Stimulated activated CD8-positive, alpha-beta memory T cell treated with anti-CD3 and anti-CD28 coated beads, Interleukin-2, amount 100 ng/mL, for 1 hour (primary cell): ENCODE results near the gene SPATA31D4.
"Not testable (repeated sequence)": the region's sequence is repeated elsewhere in the genome, so short reads cannot be mapped to it uniquely, and the experiment has no call there.

Experiments used
- DNase-seq, 2 donors: peaks; one replicate each; pipeline ENCODE4 v3.0.0-alpha.2; 2020; ENCODE audit warnings: low read depth in 2 of 2

Gene SPATA31D4

DNA sequence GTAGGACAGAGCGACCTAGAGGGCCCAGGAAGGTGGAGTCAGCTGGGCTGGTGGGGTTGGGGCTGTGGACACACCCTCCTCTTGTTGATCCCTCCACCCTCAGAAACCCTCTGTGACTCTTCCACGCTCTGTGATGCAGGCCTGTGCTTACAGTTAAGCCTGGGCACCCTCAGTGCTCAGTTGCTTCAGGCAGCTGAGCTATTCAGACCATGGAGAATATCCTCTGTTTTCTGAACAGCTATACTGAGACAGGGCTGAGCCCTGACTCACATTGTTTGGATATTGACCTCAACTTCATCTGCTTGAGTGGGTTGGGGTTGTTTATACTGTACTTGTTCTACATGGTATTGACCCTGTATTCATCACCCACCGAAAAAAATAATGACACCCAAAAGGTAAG lies at the start of gene SPATA31D4:
Gene SPATA31D4, plus strand, starts transcription at position 124 of the 400 bp plus-strand sequence. Its CDS starts 86 bp downstream, at position 210.
- DNase-seq = not testable (repeated sequence)

DNA sequence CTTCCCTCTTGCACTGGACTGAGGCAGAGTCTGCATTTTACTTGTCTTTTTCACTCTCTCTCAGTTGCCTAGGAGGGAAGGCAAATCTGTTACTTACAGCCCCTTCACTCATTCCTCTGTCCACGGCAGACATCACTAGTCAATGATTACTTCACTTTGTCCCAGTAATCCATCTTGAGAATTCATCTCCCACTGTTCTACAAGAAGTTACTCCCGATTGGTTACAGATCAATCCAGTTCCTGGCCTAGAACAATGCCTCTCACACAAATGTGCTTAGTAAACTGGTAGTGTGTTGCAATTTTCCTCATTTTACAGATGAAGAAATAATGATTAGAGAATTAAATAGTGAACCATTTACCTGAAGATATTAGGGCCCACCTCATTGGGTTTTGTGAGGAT lies 49.7 kb upstream of the SPATA31D4 start:
- no peak for DNase-seq

DNA sequence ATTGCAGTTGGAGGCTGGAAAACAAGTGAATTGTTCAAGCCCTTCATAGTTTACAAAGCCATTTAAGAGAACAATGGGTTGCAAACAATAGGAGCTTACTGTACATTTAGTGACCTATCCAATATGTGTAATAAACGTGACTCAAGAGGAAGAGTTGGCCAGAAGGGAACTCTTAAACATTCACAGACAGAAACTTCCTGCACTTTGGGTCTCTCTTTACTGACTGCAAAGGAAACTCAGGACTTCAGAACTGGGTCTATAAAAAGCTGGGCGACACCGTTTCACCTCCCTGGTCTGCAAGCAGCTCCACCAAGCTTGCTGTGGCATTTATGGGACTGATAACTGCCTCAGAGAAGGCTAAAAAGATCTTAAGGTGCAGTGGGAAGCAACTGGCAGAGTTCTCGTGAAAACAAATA lies 48.7 kb upstream of the SPATA31D4 start:
- no peak for DNase-seq

DNA sequence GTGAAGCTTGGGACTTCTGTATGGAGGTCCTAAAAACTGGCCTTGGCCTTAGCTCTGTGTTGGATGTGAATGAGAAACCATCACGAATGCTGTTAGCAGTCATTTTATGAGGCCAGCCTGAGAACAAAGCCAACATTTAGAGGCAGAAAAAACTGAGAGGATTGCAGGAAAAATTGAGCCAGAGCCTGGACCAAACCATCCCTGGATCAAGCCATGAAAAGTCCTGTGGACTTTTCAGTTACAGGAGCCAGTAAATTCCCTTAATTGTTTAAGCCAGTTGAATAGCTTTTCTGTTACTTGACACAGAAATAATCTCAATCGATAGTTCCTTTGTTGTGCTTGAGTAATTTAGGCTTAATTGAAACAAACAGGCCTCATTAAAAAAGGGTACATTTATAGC lies 42.6 kb upstream of the SPATA31D4 start:
- DNase-seq = no peak

DNA sequence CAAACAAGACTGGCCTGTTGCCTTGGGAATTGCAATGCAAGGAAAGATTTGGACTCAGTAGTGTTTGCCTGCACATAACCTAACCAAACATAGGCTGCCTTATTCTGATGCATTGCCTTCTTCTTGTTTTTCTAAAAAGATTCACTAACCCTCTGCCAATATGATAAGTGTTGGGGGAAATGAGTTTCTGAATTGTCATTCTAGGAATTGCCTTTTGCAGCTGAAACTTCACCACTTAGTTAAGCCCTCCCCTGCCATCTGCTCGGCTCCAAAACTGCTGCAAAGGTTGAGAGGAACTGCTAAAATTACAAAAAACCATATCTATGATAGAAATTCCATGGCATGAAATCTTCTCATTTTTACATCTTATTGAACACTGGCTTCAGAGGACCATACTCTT lies 41.6 kb upstream of the SPATA31D4 start:
- DNase-seq = no peak

DNA sequence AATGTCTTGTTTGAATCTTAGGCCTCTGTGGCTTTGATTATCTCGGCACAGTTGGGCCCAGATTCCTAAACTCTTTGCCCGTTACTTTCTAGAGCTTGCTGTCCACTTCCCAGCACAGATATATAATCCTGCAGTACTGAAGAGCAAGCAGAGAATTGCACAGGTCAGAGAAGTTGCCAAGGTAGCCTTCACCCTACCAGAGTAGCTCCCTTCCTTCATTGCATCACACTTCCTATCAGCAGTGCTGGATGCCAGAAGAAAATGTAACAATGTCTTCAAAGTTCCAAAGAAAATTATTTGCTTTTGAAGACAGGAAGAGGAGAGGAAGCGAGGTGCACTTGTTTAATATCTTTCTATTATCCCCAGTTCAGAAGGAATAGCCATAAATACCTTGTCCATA lies 38.1 kb upstream of the SPATA31D4 start:
- no peak for DNase-seq

DNA sequence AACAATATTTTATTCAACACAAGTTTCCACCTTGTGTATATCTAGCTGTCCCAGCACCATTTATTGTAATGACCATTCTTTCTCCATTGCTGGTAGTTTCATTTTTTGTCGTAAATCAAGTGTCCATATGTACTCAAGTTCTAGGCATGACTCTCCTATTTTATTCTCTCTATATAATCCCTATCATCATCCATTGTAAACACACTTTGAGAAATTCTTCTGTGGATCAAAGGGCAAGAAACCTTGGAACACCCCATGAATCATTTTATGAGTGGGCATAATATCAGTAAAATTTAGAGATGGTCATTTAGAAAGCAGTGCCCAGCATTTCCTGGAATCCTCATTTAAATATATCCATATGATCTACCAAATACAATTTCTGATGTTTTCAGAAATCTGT lies 35.8 kb upstream of the SPATA31D4 start:
- no peak for DNase-seq

DNA sequence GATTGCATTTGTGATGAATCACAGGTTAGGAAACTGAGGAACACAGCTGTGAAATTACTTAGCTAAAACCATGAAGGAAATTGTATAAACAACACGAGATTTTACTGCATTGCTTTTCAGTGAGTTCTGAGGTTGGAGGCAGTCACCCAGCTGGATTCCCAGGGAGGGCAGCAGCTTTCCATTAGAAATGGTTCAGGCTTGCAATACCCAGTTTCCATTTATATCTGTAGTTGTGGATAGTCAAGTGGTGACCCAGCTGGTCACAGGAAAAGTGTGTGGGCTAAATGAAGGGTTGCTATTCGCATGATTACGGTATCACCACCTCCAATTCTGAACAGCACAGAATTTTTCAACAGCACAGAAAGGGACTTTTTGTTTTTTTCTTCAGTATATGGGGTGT lies 34.3 kb upstream of the SPATA31D4 start:
- DNase-seq = no peak

DNA sequence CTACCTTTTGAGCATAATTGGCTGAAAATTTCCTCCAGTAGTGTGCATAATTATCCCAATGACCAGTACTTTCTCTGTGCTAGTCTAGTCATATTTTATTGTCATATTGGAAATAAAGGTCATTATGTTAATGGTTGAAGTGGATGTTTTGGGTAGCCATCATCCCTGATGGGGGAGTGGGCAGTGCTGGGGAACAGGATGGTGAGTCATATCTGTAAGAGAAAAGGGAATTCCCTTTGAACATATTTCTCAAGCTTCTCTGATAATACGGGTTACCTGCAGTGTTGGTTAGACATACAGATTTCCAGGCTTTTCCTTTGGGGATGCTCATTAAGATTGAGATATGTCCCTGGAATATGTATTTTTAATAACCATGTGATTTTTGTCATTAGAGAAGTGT lies 33.3 kb upstream of the SPATA31D4 start:
- no peak for DNase-seq

DNA sequence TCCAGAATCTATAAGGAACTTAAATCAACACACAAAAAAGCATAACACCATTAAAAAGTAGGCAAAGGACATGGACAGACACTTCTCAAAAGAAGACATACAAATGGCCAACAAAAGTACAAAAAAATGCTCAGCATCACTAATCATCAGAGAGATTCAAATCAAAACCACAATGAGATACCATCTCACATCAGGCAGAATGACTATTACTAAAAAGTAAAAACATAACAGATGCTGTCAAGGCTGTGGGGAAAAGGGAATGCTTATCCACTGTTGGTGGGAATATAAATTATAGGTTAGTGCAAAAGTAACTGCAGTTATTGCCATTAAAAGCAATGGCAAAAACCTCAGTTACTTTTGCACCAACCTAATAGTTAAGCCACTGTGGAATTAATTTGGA lies 32.2 kb upstream of the SPATA31D4 start:
- DNase-seq = no peak

DNA sequence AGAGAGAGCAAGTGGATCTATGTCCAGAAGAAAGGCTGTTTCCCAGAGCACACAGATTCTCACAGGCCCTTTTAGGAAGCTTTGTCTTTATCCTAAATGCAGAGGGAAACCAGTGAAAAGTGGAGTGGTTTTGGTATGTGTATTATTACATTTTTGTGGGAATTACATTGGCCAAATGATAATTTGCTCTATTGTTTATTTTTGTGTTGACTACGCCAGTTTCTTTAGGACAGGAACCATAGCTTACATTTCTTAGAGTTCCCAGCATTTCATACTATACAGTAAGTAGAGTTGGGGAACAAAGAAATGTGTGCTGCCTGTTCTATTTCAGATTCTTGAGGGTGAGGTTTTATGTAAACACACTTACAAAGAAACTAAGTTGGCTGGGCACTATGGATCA lies 29.4 kb upstream of the SPATA31D4 start:
- DNase-seq = no peak

DNA sequence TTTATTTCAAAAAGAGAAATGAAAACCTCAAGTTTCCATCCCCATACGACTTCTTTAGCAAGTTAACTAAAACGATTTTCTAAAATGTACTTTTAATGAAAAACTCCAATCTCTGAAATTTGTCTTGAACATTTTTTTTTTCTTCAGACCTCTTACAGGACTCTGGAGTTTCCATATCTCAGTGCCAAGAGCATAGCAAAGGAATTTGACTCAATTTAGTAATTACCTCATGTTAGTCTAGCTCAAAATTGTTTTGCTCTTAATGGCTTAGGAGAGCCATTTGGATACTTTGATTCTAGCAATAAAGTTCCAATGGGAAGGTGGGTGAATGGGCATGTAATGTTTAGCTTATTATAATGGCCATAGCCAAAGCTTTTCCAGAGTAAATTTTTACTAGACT lies 26.0 kb upstream of the SPATA31D4 start:
- DNase-seq = no peak

DNA sequence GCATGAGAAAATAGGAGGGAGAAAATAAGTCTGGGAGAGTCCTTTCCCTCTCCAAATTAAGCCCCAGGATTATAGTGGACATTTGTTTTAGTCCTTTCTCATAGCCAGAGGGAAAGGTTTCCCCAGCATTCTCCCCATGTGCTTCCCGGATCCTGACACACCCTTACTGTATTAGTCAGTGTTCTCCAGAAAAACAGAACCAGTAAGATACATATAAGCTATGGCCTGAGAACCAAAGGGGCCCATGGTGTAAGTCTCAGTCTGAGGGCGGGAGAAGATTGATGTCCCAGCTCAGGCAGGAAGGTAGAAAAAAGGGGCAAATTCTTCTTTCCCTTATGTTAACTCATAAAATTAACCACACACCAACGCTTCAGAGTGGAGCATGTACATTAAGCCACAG lies 25.6 kb upstream of the SPATA31D4 start:
- DNase-seq = no peak

DNA sequence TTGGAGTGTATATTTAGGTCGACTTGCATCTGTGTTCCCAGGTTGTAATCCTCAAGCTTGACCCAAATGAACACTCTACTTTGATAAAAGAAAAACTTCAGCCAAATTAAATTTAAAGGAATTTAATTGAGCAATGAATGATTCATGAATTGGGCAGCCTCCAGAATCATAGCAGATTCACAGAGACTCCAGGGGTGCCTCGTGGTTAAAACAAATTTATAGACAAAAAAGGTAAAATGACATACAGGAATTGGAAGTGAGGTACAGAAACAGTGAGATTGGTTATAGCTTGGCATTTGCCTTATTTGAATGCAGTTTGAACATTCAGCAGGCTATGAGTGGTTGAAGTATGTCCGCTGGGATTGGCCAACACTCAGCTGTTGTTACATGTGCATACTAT lies 21.6 kb upstream of the SPATA31D4 start:
- DNase-seq = no peak

DNA sequence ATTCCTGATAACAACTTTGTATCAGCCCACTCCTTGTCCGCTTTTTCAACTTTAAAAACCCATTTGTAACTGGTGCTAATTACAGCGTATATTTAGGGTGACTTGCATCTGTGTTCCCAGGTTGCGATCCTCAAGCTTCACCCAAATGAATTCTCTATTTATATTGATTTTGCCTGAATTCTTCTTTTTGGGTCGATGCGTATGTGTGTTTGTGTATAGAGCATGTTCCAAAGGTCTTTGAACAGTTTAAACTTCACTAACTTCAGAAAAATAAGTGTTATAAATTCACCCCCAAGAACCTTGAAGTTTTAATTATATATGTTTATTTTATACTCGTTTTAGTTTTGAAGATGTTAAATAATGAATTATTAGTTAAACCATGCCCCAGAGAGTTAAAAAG lies 16.1 kb upstream of the SPATA31D4 start:
- no peak for DNase-seq

DNA sequence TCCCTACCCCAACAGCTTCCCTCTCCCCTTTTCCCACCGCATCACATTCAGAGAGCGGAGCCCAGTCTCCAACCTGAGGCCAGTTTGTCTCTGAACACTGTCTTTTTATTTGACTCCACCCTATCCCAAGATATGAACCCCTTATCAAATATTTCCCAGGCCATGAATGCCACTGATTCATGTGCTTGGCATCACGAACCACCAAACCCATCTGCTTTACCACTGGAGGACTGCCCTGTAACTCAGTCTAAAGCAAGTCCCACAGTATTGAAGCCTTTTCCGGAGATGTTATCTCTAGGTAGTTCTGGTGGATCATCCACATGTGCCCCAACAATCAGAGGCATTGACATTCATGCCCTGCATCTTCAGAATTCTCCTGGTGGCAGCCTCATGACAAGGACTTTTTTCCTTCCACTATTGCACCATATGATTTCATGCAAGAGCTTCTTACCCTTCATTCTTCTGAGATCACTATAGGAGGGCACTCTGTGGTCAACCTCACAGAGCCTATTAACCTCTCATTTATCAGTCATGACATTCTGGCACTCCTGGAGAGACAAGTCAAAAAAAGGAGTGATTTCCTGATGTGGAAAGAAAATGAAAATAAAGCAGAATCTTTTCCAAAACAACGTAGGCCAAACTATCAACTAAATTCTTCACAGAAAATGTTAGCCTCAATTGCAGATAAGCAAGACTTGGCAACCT lies 12.3 kb upstream of the SPATA31D4 start:
- DNase-seq = no peak

DNA sequence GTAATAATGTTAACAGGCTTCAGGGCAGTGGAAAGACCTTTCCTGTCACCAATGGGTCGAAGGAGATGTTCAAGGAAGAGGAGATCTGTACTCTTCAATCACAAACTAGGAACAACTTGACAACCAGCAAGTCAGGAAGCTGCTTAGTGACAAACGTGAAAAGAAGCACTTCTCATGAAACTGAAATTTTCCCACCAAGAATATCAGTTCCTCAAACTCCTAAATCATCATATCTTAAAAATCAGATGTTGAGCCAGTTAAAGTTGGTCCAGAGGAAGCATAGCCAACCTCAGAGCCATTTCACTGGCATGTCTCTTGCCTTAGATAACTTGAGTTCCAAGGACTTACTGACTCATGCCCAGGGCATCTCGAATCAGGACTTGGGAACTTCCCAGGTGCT lies 9.7 kb upstream of the SPATA31D4 start:
- not testable (repeated sequence) for DNase-seq

DNA sequence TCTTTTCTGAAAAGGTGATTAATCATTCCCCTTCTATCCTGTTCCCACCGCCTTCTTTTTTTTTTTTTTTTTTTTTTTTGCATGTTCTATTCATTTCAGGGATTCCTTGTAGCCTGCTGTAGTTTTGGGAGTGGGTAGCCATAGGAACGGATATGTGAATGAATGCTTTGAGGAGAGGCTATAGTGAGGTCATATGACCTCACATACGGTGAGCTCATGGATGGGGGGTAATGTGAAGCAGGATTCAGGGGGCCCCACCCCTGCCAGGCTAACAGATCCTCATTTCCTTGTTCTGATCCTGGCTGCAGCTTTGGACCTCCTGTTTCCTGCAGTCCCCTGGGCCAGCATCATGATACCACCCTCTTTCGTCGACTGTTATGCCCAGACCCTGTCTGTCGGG lies 1.9 kb downstream of the SPATA31D4 start:
- DNase-seq = not testable (repeated sequence)

DNA sequence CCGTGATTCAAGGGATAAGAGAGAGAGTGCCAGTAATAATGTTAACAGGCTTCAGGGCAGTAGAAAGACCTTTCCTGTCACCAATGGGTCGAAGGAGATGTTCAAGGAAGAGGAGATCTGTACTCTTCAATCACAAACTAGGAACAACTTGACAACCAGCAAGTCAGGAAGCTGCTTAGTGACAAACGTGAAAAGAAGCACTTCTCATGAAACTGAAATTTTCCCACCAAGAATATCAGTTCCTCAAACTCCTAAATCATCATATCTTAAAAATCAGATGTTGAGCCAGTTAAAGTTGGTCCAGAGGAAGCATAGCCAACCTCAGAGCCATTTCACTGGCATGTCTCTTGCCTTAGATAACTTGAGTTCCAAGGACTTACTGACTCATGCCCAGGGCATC lies 5.3 kb downstream of the SPATA31D4 start:
- DNase-seq = not testable (repeated sequence)

DNA sequence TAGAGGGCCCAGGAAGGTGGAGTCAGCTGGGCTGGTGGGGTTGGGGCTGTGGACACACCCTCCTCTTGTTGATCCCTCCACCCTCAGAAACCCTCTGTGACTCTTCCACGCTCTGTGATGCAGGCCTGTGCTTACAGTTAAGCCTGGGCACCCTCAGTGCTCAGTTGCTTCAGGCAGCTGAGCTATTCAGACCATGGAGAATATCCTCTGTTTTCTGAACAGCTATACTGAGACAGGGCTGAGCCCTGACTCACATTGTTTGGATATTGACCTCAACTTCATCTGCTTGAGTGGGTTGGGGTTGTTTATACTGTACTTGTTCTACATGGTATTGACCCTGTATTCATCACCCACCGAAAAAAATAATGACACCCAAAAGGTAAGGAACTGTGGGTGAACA lies 15.2 kb downstream of the SPATA31D4 start, which contains the start of gene SPATA31D3:
Gene SPATA31D3, plus strand, starts transcription at position 108 of the 400 bp plus-strand sequence. Its CDS starts 86 bp downstream, at position 194.
- DNase-seq = not testable (repeated sequence)

DNA sequence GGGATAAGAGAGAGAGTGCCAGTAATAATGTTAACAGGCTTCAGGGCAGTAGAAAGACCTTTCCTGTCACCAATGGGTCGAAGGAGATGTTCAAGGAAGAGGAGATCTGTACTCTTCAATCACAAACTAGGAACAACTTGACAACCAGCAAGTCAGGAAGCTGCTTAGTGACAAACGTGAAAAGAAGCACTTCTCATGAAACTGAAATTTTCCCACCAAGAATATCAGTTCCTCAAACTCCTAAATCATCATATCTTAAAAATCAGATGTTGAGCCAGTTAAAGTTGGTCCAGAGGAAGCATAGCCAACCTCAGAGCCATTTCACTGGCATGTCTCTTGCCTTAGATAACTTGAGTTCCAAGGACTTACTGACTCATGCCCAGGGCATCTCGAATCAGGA lies 20.4 kb downstream of the SPATA31D4 start:
- not testable (repeated sequence) for DNase-seq

DNA sequence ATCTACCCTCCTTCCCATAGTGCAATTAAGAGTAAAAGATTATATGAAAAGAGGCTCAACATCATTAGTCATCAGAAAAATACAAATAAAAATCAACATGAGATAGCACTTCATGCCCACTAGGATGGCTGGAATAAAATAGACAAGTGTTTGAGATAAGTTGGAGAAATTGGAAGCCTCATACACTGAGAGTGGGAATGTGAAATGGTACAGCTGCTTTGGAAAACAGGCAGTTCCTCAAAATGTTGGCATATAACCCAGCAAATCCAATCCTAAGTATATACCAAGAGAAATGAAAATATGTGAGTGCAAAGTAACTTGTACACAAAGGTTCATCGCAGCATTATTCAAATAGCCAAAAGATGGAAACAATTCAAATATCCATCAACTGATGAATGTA lies 24.9 kb downstream of the SPATA31D4 start:
- DNase-seq = no peak

DNA sequence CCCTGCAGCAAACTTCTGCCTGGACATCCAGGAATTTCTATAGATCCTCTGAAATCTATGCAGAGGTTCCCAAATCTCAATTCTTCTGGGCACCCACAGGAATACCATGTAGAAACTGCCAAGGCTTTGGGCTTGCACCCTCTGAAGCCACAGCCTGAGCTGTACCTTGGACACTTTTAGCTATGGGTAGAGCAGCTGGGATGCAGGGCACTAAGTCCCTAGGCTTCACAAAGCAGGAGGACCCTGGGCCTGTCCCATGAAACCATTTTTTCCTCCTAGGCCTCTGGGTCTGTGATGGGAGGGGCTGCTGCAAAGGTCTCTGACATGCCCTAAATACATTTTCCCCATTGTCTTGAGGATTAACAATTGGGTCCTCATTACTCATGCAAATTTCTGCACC lies 27.4 kb downstream of the SPATA31D4 start:
- DNase-seq = no peak
